Endothelial cell of umbilical vein (primary cell): ENCODE measurements around the gene MYO16. TPM values are rescaled to one million over a fixed set of nuclear protein-coding genes. Genes with fewer than 3 reads are reported as not detected.

ENCODE experiments used
- BruUV-seq: library from RNA; stranded (reverse); fragments of 400-500 nt; replicated peaks from 2 replicates; lab custom pipeline; 2021; lab: Mats Ljungman, UMichigan
- CTCF ChIA-PET: fragments of 300-600, 350-600 bp; sonication (Branson Sonifier 250); formaldehyde crosslinking; loops from one replicate; lab custom pipeline; 2021; ENCODE audit warnings: antibody characterized with exemption, inconsistent platforms; lab: Charles Lee
- POLR2A ChIA-PET: fragments of 300-600, 350-600 bp; sonication (Branson Sonifier 250); formaldehyde crosslinking; loops from one replicate; lab custom pipeline; 2021; ENCODE audit warnings: antibody characterized with exemption, inconsistent platforms; lab: Charles Lee
- DNase-seq: peaks from one replicate; pipeline ENCODE4 v3.0.0-alpha.2; 2011; ENCODE audit warnings: low read depth, low spot score
- FAIRE-seq: peaks from 2 replicates; lab custom pipeline; 2011; peaks lifted over from hg19 to GRCh38; lab: Jason Lieb, UNC
- H2AFZ ChIP-seq: 2 replicates; pipeline ENCODE4 v1.6.0; 2012; ENCODE audit warnings: low read depth, low read length, control low read depth, inconsistent platforms
- H3K27ac ChIP-seq: 2 replicates; pipeline ENCODE4 v1.5.1; 2011; ENCODE audit warnings: low read depth, mild to moderate bottlenecking, control low read depth, low read length, moderate library complexity; ENCODE audit not compliant: insufficient read depth
- H3K27me3 ChIP-seq, 2 experiments: 2 replicates each; pipeline versions ENCODE4 v1.6.0 to v1.6.1; 2011; ENCODE audit warnings: low read length in 2 of 2, mixed read lengths in 1 of 2; ENCODE audit not compliant: control insufficient read depth in 2 of 2, insufficient read depth in 2 of 2
- H3K36me3 ChIP-seq, 2 experiments: 2 replicates in 1 of 2; 3 replicates in 1 of 2; pipeline ENCODE4 v1.5.1; 2011; ENCODE audit warnings: low read length in 2 of 2, mild to moderate bottlenecking in 1 of 2, moderate library complexity in 1 of 2; ENCODE audit not compliant: control insufficient read depth in 2 of 2, insufficient read depth in 2 of 2; ENCODE audit errors: extremely low read depth in 1 of 2
- H3K4me1 ChIP-seq: 3 replicates; pipeline ENCODE4 v1.5.1; 2011; ENCODE audit warnings: mild to moderate bottlenecking, low read length; ENCODE audit not compliant: control insufficient read depth, insufficient read depth; ENCODE audit errors: extremely low read depth
- H3K4me2 ChIP-seq: 2 replicates; pipeline ENCODE4 v1.6.1; 2011; ENCODE audit warnings: low read length, control low read depth, mixed read lengths; ENCODE audit not compliant: insufficient read depth
- H3K4me3 ChIP-seq, 3 experiments: fragments of 200-600 bp in 1 of 3; sonication (generic), shearing (Covaris generic) in 1 of 3; replicated peaks in 1 of 3; 2 replicates each; pipeline ENCODE4 v1.5.1; 2011 to 2016; ENCODE audit warnings: control low read depth in 3 of 3, low read length in 3 of 3, mild to moderate bottlenecking in 2 of 3, inconsistent platforms in 1 of 3, low read depth in 1 of 3, moderate library complexity in 1 of 3; ENCODE audit not compliant: insufficient read depth in 1 of 3
- H3K79me2 ChIP-seq: 2 replicates; pipeline ENCODE4 v1.6.0; 2012; ENCODE audit warnings: low read length, inconsistent platforms; ENCODE audit not compliant: control insufficient read depth, insufficient read depth
- H3K9ac ChIP-seq: replicated peaks from 2 replicates; pipeline ENCODE3; 2011; ENCODE audit warnings: low read length, control low read depth; ENCODE audit not compliant: insufficient read depth; ENCODE audit errors: extremely low read depth
- H3K9me1 ChIP-seq: replicated peaks from 3 replicates; pipeline ENCODE4 v1.6.0; 2011; ENCODE audit warnings: mild to moderate bottlenecking, low read length; ENCODE audit not compliant: control insufficient read depth, insufficient read depth; ENCODE audit errors: extremely low read depth
- H3K9me3 ChIP-seq: replicated peaks from 2 replicates; pipeline ENCODE4 v1.5.1; 2012; ENCODE audit warnings: low read length, inconsistent platforms; ENCODE audit not compliant: control insufficient read depth, insufficient read depth
- H4K20me1 ChIP-seq: replicated peaks from 2 replicates; pipeline ENCODE3; 2011; ENCODE audit warnings: mild to moderate bottlenecking, low read length; ENCODE audit not compliant: control insufficient read depth, insufficient read depth; ENCODE audit errors: extremely low read depth
- CTCF ChIP-seq, 2 donors: IDR thresholded peaks; 1 replicate in 1 of 2; 2 replicates in 1 of 2; pipeline ENCODE4 v1.5.1; 2011; ENCODE audit warnings: low read length in 2 of 2, mild to moderate bottlenecking in 2 of 2, moderate library complexity in 2 of 2, control low read depth in 1 of 2, inconsistent platforms in 1 of 2, low read depth in 1 of 2; ENCODE audit not compliant: insufficient read depth in 1 of 2; ENCODE audit errors: extremely low read depth in 1 of 2
- EZH2 ChIP-seq: IDR thresholded peaks from 2 replicates; pipeline ENCODE4 v1.6.1; 2012; ENCODE audit warnings: borderline replicate concordance, low read depth, mild to moderate bottlenecking, moderate library complexity, low read length, inconsistent platforms; ENCODE audit not compliant: severe bottlenecking
- FOS ChIP-seq: IDR thresholded peaks from 2 replicates; pipeline ENCODE4 v1.6.1; 2011; ENCODE audit warnings: mild to moderate bottlenecking, low read length, moderate library complexity, borderline replicate concordance; ENCODE audit not compliant: insufficient read depth
- GATA2 ChIP-seq: IDR thresholded peaks from 2 replicates; pipeline ENCODE4 v1.7.0; 2011; ENCODE audit warnings: low read depth, mild to moderate bottlenecking, moderate library complexity, mixed read lengths, low read length; ENCODE audit not compliant: insufficient read length, insufficient read depth
- JUN ChIP-seq: IDR thresholded peaks from 2 replicates; pipeline ENCODE4 v1.6.1; 2011; ENCODE audit warnings: borderline replicate concordance, low read depth; ENCODE audit not compliant: insufficient read length, insufficient read depth
- MYC ChIP-seq: IDR thresholded peaks from one replicate; pipeline ENCODE4 v1.6.1; 2011; ENCODE audit warnings: mild to moderate bottlenecking, low read depth, low read length
- POLR2A ChIP-seq: IDR thresholded peaks from 2 replicates; pipeline ENCODE4 v1.6.1; 2012; ENCODE audit warnings: low read depth, mild to moderate bottlenecking, control low read depth, low read length
- POLR2AphosphoS5 ChIP-seq: IDR thresholded peaks from 2 replicates; pipeline ENCODE4 v1.6.1; 2012; ENCODE audit warnings: low read depth, mild to moderate bottlenecking, control low read depth, low read length, moderate library complexity; ENCODE audit not compliant: insufficient read depth
- dilution Hi-C: fragments of 300-500 bp; cut with MboI; formaldehyde crosslinking; loops from one replicate; pipeline ENCODE4 v1.15.0; 2019; ENCODE audit warnings: low sequenced_read_pairs; ENCODE audit not compliant: extremely low pct_ligation_motif_present
- intact Hi-C: fragments of 100-400 bp; cut with micrococcal nuclease; formaldehyde crosslinking; loops from one replicate; pipeline ENCODE4 v1.10.0; 2022
- polyA plus RNA-seq, 4 experiments: library from polyadenylated mRNA; depleted of rRNA in 3 of 4; stranded (reverse) in 3 of 4; unstranded in 1 of 4; fragments of >200 nt; gene quantifications; 2 replicates each; pipeline versions ENCODE4 v1.2.1 to v1.2.3, GENCODE V29; 2011 to 2012; ENCODE audit warnings: missing spikeins in 1 of 4
- total RNA-seq: library from RNA; stranded (reverse); gene quantifications from 2 replicates; pipeline ENCODE4 v1.2.3, GENCODE V29; 2021
- TF ChIP-seq, protein P1 (sequence below): IDR thresholded peaks from 2 replicates; pipeline ENCODE4 v1.6.1; 2011; ENCODE audit not compliant: insufficient read depth, insufficient read length

Gene MYO16
- total and polyA plus RNA-seq, 2 donors (not counting 3 experiments of a cell fraction or from before 2014, with no cell fraction given): 0.03 to 0.04 TPM

- POLR2A ChIA-PET: no interaction called here
- H3K9me3 ChIP-seq: no peaks in the 10 kb centered on the region
- CTCF ChIA-PET: no interaction called here
- no peaks in the 10 kb centered on the region for H3K36me3 ChIP-seq
- intact Hi-C loops: no loop called here
- H3K9ac ChIP-seq: no peak overlapping the region
- H3K4me3 ChIP-seq: no peak overlapping the region
- FAIRE-seq: no peak
- H2AFZ ChIP-seq: no peak overlapping the region
- no peaks in the 10 kb centered on the region for H4K20me1 ChIP-seq
- no peaks in the 10 kb centered on the region for H3K4me1 ChIP-seq
- BruUV-seq: no TSS peak
- dilution Hi-C loops: no loop called here
- DNase-seq: no peak
- TF ChIP-seq EZH2: no peak
- TF ChIP-seq POLR2A: no peak
- TF ChIP-seq MYC: no peak
- no peak for TF ChIP-seq FOS
- TF ChIP-seq GATA2: no peak
- TF ChIP-seq POLR2AphosphoS5: no peak
- TF ChIP-seq JUN: no peak
- TF ChIP-seq, protein P1, sequence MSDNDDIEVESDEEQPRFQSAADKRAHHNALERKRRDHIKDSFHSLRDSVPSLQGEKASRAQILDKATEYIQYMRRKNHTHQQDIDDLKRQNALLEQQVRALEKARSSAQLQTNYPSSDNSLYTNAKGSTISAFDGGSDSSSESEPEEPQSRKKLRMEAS: no peak
- TF ChIP-seq CTCF (IDR thresholded peaks at IDR 0.05; ENCODE audit: extremely low read depth in 1 of 2, insufficient read depth in 1 of 2, low read depth in 1 of 2, low read length in 2 of 2): no peak
- H3K79me2 ChIP-seq: no peaks in the 10 kb centered on the region
- H3K27ac ChIP-seq: no peak overlapping the region
- no peaks in the 10 kb centered on the region for H3K27me3 ChIP-seq
- no peak overlapping the region for H3K4me2 ChIP-seq
- no peaks in the 10 kb centered on the region for H3K9me1 ChIP-seq
These were observed 537.4 kb downstream of the MYO16 start for GRCh38 chr13:109166804-109167203.
